ENCODE measurements around the gene APPL2. TPM values are rescaled to one million over a fixed set of nuclear protein-coding genes. Genes with fewer than 3 reads are reported as not detected.

The APPL2 gene
- total RNA-seq, 1 experiment from 2014 or later: 16.1 TPM

- Mint-ChIP-seq H3K4me1 (peaks cover 10% of the 10 kb centered on the region), H3K4me3 (no peak overlapping the region), H3K36me3 (peaks cover 15% of the 10 kb centered on the region), H3K27ac (no peak overlapping the region), H3K27me3 (ENCODE audit: low read depth) (no peaks in the 10 kb centered on the region), H3K9me3 (no peaks in the 10 kb centered on the region)
- TF ChIP-seq ETV6 (CRISPR knock-in tag; IDR thresholded peaks at IDR 0.05) (no peak), ZNF121 (CRISPR knock-in tag; IDR thresholded peaks at IDR 0.05) (no peak), ZBTB21 (CRISPR knock-in tag; IDR thresholded peaks at IDR 0.05; ENCODE audit: borderline replicate concordance) (no peak), ZNF512 (CRISPR knock-in tag; IDR thresholded peaks at IDR 0.05; ENCODE audit: borderline replicate concordance) (no peak), GTF2I (CRISPR knock-in tag; conservative IDR thresholded peaks at IDR 0.05) (no peak), PRRX2 (CRISPR knock-in tag; IDR thresholded peaks at IDR 0.05) (no peak), ZNF425 (CRISPR knock-in tag; conservative IDR thresholded peaks at IDR 0.05) (no peak), NFATC4 (CRISPR knock-in tag; IDR thresholded peaks at IDR 0.05) (no peak), SOX15 (CRISPR knock-in tag; IDR thresholded peaks at IDR 0.05) (no peak), NR2C2 (CRISPR knock-in tag; IDR thresholded peaks at IDR 0.05) (no peak)
- DNase-seq (ENCODE audit: low spot score) (no peak), ATAC-seq (no peak)
- ChIA-PET POLR2A (no interaction called here), CTCF (no interaction called here)
Observed at GRCh38 chr12:105220150-105220928, 15.6 kb downstream of the APPL2 start.

GRCh38 chr12:105219261-105220028, 16.5 kb downstream of the APPL2 start:
- Mint-ChIP-seq H3K27me3 (ENCODE audit: low read depth) (no peaks in the 10 kb centered on the region), H3K27ac (no peak overlapping the region), H3K4me3 (no peak overlapping the region), H3K36me3 (peaks cover 15% of the 10 kb centered on the region), H3K4me1 (peaks cover 15% of the 10 kb centered on the region), H3K9me3 (no peaks in the 10 kb centered on the region)
- no peak for DNase-seq (ENCODE audit: low spot score)
- ATAC-seq: no peak
- CTCF ChIA-PET: no interaction called here
- POLR2A ChIA-PET: interaction anchor here (1.7 kb wide), 1 partner anchor 16 kb away, joined by 3 read pairs; the partner anchor contains the start of gene APPL2
- no peak for TF ChIP-seq GABPB1 (CRISPR knock-in tag; IDR thresholded peaks at IDR 0.05)
- no peak for TF ChIP-seq SMAD4 (CRISPR knock-in tag; IDR thresholded peaks at IDR 0.05)
- no peak for TF ChIP-seq STAT6 (CRISPR knock-in tag; conservative IDR thresholded peaks at IDR 0.05; ENCODE audit: low read depth)
- TF ChIP-seq ZNF138 (CRISPR knock-in tag; conservative IDR thresholded peaks at IDR 0.05): no peak
- no peak for TF ChIP-seq NFYB (CRISPR knock-in tag; conservative IDR thresholded peaks at IDR 0.05; ENCODE audit: low read depth)
- TF ChIP-seq ZNF396 (CRISPR knock-in tag; IDR thresholded peaks at IDR 0.05; ENCODE audit: borderline replicate concordance): no peak
- no peak for TF ChIP-seq TEAD1 (CRISPR knock-in tag; IDR thresholded peaks at IDR 0.05)
- no peak for TF ChIP-seq ZMAT4 (CRISPR knock-in tag; IDR thresholded peaks at IDR 0.05)
- no peak for TF ChIP-seq NR1H2 (CRISPR knock-in tag; IDR thresholded peaks at IDR 0.05)
- no peak for TF ChIP-seq NFATC4 (CRISPR knock-in tag; IDR thresholded peaks at IDR 0.05)
- no peak for TF ChIP-seq CTCF (IDR thresholded peaks at IDR 0.05)
- no peak for TF ChIP-seq TCF7 (CRISPR knock-in tag; IDR thresholded peaks at IDR 0.05; ENCODE audit: low read depth)
- TF ChIP-seq MAX (CRISPR knock-in tag; IDR thresholded peaks at IDR 0.05): no peak
- no peak for TF ChIP-seq CBFB (CRISPR knock-in tag; IDR thresholded peaks at IDR 0.05; ENCODE audit: low read depth)
- TF ChIP-seq MLX (CRISPR knock-in tag; IDR thresholded peaks at IDR 0.05): no peak
- no peak for TF ChIP-seq FOXJ3 (CRISPR knock-in tag; IDR thresholded peaks at IDR 0.05; ENCODE audit: borderline replicate concordance)
- TF ChIP-seq JAZF1 (CRISPR knock-in tag; IDR thresholded peaks at IDR 0.05): no peak
